HG03378 (cell line): ENCODE data around the gene FUNDC1.
A peak's percentile ranks its signal among the peaks of the same experiment; 100 is the strongest.
"Not testable (repeated sequence)": the region's sequence is repeated elsewhere in the genome, so short reads cannot be mapped to it uniquely, and the experiment has no call there.

Experiments
- ATAC-seq: cut with Tn5 transposase; IDR thresholded peaks from one replicate; pipeline ENCODE4 v1.9.1; 2021; ENCODE audit warnings: mild to moderate bottlenecking, moderate library complexity; ENCODE audit not compliant: unreplicated experiment

The FUNDC1 gene, protein sequence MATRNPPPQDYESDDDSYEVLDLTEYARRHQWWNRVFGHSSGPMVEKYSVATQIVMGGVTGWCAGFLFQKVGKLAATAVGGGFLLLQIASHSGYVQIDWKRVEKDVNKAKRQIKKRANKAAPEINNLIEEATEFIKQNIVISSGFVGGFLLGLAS

DNA sequence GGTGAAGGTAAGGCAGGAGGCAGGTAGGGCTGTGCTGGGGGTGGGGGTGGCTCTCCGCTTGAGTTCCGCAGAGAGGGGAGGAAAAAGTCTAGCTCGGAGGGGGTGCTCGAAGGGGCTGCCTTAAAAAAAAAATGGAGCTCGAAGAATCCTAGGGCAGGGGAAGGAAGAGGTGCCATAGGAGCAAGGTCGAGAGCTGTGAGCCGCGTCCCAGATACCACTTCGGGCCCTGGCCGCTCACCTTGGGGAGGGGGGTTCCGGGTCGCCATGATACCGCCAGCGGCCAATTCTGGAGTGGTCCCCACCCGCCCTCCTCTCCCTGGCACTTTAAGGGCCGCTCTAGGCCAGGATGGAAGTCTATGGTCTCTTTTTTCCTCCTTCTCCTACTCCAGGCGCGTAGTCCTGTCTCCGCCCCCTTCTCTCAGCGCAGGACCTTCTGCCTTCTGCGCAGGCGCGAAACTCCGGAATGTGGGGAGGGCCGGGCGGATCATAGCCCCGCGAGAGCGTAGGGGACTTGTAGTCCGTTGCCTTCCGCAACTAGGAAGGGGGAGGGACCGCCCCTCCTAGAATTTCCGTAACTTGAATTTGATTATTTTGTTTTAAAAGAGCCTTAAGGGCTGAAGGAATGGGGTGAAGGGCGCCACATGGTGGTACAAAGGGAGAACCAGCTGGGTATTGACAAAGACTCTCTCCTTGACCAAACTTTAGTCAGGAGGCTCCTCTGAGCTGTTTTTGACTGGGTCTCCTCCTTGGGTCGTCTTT lies at the start of gene FUNDC1:
Gene FUNDC1, minus strand, starts transcription at position 293 of the 759 bp plus-strand sequence. Its CDS starts 27 bp downstream, at position 266.
- peak; percentile 97 for ATAC-seq

DNA sequence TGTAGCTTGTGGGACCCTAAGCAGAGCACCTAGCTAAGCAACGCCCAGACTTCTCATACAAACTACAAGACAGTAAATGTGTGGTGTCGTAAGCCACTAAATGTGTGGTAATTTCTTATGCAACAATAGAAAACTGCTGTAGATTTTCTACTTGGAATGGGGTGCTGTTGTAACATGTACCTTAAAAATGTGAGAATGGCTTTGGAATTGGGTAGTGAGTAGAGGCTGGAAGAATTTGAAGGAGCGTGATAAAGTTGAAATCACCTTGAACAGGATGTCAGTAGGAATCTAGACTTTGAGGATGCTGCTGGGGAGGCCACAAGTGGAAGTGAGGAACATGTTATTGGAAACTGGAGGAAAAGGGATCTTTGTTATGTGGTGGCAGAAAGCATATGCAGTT lies 43.2 kb upstream of the FUNDC1 start:
- ATAC-seq = no peak

DNA sequence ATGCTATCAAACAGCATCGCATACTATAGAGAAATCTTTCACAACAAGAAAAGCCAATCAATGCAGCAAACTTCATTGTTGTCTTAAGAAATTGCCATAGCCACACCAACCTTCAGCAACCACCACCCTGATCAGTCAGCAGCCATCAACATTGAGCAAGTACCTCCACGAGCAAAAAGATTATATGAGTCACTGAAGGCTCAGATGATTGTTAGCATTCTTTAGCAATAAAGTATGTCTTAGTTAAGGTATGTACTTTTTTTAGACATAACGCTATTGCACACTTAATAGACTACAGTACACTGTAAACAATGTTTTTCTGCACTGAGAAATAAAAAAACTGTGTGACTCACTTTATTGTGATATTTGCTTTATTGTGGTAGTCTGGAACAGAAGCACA lies 37.8 kb upstream of the FUNDC1 start:
- no peak for ATAC-seq

DNA sequence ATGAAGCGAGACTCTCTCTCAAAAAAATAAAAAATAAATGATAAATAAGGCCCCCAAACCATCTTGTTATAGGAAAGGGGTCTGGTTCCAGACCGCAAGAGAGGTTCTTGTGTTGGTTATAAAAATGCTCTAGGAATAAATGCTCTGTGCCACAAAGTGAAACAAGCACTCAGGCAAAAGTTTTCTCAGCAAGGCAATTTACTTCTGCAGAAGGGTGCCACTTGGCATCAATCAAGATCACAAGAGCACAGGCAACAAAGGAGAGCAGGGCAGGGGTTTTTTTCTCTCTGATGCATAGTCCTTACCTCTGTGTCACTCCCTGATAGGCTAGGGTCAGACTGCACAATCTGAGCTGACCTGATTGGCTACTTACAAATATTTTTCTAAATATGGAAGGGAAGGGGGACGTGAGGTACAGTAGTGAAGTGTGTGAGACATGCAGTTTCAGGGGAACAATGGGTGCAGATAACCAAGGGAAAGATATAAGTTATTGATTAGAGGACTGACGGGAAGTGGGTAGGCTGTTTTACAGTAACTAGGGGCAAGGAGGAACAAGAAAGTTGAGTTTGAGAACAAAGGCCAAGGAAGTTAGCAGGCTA lies 29.8 kb upstream of the FUNDC1 start:
- no peak for ATAC-seq

DNA sequence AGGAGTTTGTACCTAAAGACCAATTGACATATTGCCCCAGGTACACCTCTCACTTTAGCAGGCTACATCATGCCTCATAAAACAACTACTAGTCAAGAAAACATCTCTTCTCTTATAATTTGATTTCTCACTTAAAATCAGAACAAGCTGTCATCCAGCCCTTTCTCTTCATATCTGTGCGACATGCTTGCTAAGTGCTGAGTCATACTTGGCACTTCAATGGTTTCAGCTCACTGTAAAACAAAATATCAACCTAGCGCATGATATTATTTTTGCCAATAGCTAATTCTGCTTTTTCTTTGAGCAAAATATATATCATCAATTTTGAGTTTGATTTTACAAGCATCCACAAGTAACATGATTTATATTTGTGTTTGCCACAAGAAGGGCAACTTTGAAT lies 27.9 kb upstream of the FUNDC1 start:
- no peak for ATAC-seq

DNA sequence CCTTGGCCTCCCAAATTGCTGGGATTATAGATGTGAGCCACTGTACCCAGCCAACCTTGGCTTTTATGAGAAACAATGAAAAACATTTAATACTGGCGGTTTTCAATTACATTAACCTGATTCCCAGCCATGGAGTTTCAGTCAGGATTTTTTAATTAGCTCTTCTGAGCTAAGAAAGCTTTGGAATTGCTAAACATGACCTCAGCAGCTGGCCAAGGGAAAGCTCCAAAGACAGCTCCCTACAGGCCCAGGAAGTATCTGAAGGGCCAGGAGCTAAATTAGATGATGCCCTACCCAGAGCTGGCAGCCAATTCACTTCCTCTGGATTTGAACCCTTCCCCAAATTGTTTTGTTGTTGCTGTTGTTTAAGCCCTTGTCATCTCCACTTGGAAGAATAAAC lies 26.5 kb upstream of the FUNDC1 start:
- no peak for ATAC-seq

DNA sequence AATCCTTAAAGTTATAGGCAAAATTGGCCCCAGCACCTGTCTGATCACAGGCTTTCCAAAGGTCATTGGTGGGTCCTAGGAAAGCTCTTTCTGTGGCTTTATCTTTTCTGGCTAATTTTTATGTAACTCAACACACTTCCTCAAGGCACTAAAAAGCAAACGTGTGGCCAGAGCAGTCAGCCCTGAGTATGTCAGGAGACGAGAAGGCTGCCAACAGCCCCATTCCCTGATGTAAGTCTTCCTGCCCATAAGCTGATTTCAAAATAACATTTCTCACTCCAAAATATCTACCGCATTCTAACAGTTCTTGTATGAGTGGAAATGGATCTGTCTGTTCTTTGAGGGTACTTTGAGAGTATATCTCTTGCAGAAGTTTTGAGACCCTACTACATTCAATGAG lies 25.5 kb upstream of the FUNDC1 start:
- no peak for ATAC-seq

DNA sequence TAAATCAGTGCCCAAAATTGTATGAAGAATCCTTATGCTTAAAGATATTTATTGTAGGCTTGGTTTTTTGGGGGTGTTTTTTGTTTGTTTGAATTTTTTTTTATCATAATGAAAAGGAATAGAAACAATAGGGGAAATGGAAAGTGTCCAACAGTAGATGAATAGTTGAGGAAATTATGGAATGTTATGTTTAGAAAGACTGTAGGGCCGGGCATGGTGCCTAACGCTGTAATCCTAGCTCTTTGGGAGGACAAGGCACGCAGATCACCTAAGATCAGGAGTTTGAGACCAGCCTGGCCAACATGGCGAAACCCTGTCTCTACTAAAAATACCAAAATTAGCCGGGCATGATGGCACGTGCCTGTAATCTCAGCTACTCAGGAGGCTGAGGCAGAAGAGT lies 19.2 kb upstream of the FUNDC1 start:
- not testable (repeated sequence) for ATAC-seq

DNA sequence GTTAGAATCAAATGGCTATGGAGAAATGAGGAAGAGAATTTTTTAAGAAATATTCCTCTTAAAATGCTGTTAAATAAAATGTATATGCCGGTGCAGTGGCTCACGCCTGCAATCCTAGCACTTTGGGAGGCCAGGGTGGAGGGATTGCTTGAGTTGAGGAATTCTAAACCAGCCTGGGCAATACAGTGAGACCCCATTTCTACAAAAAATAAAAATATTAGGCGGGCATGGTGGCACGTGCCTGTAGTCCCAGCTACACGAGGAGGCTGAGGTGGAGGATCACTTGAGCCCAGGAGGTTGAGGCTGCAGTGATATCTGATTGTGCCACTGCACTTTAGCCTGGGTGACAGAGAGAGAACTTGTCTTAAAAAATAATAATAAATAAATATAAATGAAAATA lies 7.9 kb upstream of the FUNDC1 start:
- no peak for ATAC-seq

DNA sequence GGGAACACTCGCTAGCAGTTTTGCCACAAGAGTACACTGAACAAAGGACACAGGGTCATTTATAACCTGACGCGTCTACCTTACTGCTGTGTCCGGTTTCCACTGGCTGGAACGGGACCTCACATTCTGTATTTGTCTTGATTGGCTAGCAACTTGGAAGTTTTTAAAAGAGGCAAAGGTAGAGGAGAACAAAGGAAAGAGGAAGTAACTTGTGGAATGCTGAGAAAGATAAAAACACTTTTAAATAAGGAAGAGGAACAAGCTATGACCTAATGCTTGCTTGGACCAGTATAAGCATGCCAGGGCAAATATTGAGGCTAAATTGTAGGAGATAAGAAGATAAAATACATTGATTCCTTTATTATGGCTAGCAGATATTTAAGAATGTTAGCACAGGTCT lies 2.8 kb upstream of the FUNDC1 start:
- ATAC-seq = not testable (repeated sequence)

DNA sequence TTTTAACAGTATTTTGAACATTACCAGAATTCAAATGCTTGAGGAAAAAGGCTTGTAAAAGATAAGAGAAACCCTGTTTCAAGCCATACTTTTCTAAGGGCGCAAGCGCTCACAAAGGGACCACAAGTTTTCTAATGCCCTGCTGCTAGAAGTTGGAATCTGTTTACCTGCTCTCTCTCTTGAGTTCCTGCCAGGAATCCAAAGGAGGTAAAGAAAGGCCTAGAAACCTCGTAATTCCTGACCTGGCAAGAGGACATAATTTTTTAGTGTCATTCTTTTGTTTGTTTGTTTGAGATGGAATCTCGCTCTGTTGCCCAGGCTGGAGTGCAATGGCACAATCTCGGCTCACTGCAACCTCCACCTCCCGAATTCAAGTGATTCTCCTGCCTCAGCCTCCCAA lies 1.4 kb upstream of the FUNDC1 start:
- ATAC-seq = no peak

DNA sequence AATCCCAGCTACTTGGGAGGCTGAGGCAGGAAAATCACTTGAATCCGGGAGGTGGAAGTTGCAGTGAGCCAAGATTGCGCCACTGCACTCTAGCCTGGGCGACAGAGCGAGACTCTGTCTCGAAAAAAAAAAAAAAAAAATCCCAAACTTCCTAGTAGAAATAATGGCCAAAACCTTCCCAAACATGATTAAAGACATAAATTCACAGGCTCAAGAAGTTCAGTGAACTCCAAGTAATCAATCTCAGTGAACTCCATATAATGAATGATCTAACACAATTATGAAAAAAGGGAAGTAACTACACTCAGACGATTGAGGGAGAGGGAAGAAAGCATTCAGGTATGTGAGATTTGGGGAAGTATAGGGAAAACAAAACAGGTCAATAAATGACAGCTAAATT lies 6.5 kb downstream of the FUNDC1 start:
- ATAC-seq = no peak

DNA sequence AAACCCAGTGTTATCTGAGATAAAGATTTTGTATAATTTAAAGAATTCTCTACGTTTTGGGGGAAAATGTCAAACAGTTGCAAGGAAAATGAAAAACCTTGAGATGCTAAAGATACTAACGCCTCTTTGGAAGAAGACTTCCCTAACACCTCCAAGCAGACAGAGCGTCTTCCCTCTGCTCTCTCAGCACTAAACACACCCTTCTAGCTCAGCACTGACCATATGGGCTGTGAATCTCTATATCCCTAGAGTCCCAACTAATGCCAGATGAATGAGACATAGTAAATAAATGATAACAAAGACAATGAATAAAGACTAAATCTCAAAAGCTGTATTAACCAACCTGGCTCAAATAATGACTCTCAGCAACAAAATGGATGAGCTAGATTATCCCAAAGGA lies 13.3 kb downstream of the FUNDC1 start:
- ATAC-seq = no peak

DNA sequence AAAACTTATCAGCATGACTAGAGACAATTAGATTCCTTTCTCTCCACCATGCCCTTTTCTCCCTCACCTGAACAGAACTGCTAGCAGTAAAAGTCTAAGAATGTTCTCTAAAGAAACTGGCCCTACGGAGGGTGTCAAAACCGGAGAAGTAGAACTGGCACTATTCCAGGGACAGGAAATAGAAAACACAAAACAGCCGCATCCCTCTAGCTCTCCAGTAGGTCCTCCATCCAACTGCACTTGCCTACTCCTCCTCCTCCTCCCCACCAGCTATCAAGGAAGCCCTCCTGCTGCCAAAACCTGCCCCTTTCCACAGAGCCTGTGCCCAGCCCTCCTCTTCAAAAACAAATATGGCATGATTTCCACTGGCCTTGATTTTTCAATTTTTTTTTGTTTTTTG lies 28.4 kb downstream of the FUNDC1 start:
- no peak for ATAC-seq

DNA sequence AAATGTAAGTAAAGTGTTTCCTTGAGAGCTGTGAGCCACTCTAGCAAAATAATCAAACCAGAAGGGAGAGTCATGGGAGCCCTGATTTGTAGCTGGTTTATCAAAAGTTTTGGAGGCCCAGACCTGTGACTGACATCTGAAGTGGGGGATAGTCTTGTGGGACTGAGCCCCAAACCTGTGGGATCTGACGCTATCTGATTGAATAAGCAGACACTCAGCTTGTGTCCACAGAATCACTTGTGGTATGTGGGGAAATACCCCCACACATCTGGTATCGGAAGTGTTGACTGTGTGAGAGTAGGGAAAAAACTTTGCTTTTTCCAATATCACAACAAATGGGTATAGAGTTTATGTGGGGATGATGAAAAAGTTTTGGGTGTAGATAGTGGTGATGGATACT lies 35.4 kb downstream of the FUNDC1 start:
- ATAC-seq = no peak

DNA sequence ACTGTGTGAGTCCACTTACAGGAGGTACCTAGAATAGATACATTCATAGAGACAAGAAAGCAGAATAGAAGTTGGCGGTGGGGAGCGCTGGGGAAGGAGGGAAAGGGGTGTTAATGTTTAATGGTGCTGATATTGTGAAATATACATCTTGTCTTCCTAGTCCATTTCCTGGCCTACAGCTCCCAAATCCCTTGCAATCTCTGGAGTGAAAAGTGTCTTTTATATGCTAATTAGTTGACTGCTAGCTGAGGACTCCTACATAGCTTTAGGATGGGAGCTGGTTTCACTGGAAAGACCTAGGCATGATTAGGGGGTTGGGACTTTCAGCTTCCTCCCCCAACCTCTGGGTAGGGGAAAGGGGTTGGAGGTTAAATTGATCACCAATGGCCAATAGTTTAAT lies 36.0 kb downstream of the FUNDC1 start:
- no peak for ATAC-seq

DNA sequence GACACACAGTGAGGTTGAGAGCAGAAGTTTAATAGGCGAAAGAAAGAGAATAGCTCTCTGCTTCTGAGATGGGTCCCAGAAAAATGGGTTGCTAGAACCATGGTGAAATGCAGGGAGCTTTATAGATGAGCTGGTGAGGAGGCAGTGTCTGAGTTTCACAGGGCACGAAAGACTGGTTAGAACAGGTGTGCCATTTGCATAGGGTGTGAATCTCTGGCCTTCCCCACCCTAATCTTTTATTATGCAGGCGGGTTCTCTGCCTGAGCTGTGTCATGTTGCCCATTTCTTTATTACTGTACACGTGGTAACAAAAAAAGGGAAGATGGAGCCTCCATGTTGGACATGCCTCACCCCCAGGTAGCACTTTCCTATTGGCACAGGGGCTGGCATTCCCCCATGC lies 39.1 kb downstream of the FUNDC1 start:
- no peak for ATAC-seq

DNA sequence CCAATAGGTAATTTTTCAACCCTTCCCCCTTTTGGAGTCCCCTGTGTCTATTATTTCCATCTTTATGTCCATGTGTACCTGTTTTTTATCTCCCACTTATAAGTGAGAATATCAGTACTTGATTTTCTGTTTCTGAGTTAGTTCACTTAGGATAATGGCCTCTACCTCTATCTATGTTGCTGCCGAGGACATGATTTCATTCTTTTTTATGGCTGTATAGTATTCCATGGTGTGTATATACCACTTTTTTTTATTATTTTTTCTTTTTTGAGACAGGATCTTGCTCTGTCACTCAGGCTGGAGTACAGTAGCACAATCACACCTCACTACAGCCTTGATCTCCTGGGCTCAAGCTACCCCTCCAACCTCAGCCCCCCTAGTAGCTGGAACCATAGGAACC lies 47.6 kb downstream of the FUNDC1 start:
- ATAC-seq = no peak

DNA sequence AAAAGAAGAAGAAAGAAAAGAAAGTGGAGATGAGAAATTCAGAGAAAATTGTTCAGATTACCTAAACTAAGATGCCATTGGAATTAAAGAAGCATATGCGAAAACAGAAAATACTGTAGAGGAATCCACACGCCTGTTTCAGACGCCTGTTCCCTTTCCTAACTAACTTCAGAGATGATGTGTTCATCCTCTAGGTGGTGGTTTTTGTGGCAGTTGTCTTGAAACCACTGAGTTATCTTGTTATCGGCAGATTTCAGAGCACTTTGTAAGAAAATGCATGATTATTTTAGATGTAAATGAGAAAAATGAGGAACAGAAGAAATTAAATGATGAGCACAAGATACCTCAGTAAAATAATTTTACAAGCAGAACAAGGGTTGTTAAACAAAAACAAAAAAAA lies 48.3 kb downstream of the FUNDC1 start:
- no peak for ATAC-seq

DNA sequence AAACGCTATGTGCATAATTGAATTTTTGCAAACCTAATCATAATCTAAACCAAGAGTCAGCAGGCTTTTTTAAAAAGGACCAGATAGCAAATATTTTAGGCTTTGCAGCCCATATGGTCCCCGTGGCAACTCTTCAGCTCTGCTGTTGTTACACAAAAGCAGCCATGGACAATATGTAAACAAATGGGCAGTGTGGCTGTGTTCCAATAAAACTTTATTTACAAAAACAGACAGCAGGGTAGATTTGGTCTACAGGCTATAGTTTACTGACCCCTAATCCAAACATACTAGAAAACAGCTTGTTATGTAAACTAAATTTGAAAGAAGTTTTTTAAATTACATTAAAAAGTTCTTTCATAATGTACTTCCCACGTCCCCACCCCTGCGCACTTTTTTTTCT lies 53.1 kb downstream of the FUNDC1 start:
- ATAC-seq = no peak

DNA sequence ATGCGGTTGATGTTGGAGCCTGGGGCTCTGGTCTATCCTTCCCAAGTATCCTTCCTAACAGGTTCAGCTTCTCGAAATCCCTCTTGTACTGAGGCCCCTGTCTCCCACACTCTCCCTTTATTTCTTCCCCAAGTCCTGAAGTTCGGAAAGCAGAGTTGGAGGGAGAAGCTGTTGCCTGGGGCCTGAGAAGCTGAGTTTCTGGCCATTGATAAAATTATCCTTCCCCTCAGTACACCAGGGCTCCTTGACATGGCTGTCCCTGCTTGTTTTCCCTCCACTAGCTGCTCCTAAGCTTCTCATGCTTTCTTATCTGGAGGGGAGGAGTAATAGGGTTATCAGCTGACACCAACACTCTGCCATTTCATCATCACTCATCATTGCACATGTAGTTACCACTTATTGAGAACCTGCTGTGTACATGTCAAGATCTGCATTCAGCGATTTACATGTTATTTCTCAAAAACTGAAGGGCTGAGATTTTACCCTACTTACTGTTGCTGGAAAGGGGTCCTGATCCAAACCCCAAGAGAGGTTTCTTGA lies 58.0 kb downstream of the FUNDC1 start:
- no peak for ATAC-seq

DNA sequence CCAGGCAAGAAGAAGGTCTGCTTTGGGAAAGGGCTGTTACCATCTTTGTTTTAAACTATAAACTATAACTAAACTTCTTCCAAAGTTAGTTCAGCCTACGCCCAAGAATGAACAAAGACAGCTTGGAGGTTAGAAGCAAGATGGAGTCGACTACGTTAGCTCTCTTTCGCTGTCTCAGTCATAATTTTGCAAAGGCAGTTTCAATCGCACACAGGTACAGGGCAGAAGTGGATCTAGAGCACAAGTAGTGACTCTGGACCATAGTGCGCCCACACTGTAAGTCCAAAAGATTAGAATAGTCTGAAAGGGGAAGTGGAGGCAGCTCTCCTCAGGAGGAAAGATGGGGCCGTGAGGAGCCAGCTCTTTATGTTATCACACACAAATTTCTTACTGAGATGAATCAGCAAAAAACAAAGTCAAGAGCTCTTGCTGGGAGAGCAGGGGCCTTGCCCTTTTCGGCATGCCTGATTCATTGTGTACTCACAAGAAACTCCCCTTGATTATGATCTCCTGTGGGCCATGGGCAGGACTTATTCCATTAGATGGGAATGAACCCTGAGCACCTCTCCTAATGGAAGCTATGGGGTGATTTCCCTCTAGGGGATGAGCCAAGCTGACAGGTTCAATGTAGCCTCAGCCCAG lies 58.6 kb downstream of the FUNDC1 start:
- ATAC-seq = no peak
